ENCODE measurements around the gene CIART.

Gene CIART

GRCh38 chr1:150261367-150261766 lies 21.0 kb upstream of the CIART start:
- DNase-seq (ENCODE audit: low spot score) (no peak), FAIRE-seq (no peak)

- DNase-seq (ENCODE audit: low spot score) = no peak
- no peak for FAIRE-seq
Measured at GRCh38 chr1:150262388-150263320, 19.7 kb upstream of the CIART start.

GRCh38 chr1:150263549-150263948 lies 18.8 kb upstream of the CIART start:
- FAIRE-seq = no peak

GRCh38 chr1:150267896-150268295 lies 14.5 kb upstream of the CIART start:
- FAIRE-seq = no peak
- DNase-seq (ENCODE audit: low spot score) = no peak

More at GRCh38 chr1:150263549-150263948, 18.8 kb upstream of the CIART start:
- no peak for DNase-seq (ENCODE audit: low spot score)

- FAIRE-seq (no peak), DNase-seq (ENCODE audit: low spot score) (no peak)
Measured at GRCh38 chr1:150268340-150268704, 14.0 kb upstream of the CIART start.

- DNase-seq (ENCODE audit: low spot score) (peak; percentile 98), FAIRE-seq (peak; percentile 9)
Measured at GRCh38 chr1:150268705-150269403, 13.5 kb upstream of the CIART start, which contains the start of gene APH1A. APH1A (minus strand) TSS chr1:150269016; CDS start chr1:150268810, 206 bp downstream.

- no peak for DNase-seq (ENCODE audit: low spot score)
- no peak for FAIRE-seq
Measured at GRCh38 chr1:150269451-150269850, 12.9 kb upstream of the CIART start.

- no peak for DNase-seq (ENCODE audit: low spot score)
- no peak for FAIRE-seq
Measured at GRCh38 chr1:150271291-150271959, 10.9 kb upstream of the CIART start.

GRCh38 chr1:150273311-150273710 lies 9.0 kb upstream of the CIART start:
- no peak for DNase-seq (ENCODE audit: low spot score)
- FAIRE-seq = no peak

- FAIRE-seq (no peak), DNase-seq (ENCODE audit: low spot score) (no peak)
Measured at GRCh38 chr1:150280138-150280707, 2.1 kb upstream of the CIART start.

GRCh38 chr1:150281221-150281757 lies 1.1 kb upstream of the CIART start:
- peak; percentile 48 for DNase-seq (ENCODE audit: low spot score)
- FAIRE-seq = no peak

GRCh38 chr1:150282558-150282958 lies 204 bp downstream of the CIART start:
- FAIRE-seq (no peak), DNase-seq (ENCODE audit: low spot score) (no peak)

- DNase-seq (ENCODE audit: low spot score) (no peak), FAIRE-seq (no peak)
Measured at GRCh38 chr1:150283260-150283659, 906 bp downstream of the CIART start.

GRCh38 chr1:150288382-150288781 lies 6.0 kb downstream of the CIART start:
- DNase-seq (ENCODE audit: low spot score) (no peak), FAIRE-seq (no peak)

- no peak for FAIRE-seq
- DNase-seq (ENCODE audit: low spot score) = no peak
Measured at GRCh38 chr1:150288822-150289221, 6.5 kb downstream of the CIART start.

- DNase-seq (ENCODE audit: low spot score) (peak; percentile 87), FAIRE-seq (no peak)
Measured at GRCh38 chr1:150293433-150294253, 11.3 kb downstream of the CIART start, which contains the start of gene MRPS21. MRPS21 (plus strand) TSS chr1:150293861; CDS start chr1:150294367, 506 bp downstream.

- DNase-seq (ENCODE audit: low spot score) (no peak), FAIRE-seq (no peak)
Measured at GRCh38 chr1:150295476-150295875, 13.1 kb downstream of the CIART start.

GRCh38 chr1:150299716-150300115 lies 17.4 kb downstream of the CIART start:
- DNase-seq (ENCODE audit: low spot score) = no peak
- no peak for FAIRE-seq

- DNase-seq (ENCODE audit: low spot score) = no peak
Measured at GRCh38 chr1:150302338-150302737, 20.0 kb downstream of the CIART start.

GRCh38 chr1:150302902-150303301 lies 20.5 kb downstream of the CIART start:
- no peak for FAIRE-seq

More at GRCh38 chr1:150302338-150302737, 20.0 kb downstream of the CIART start:
- no peak for FAIRE-seq

More at GRCh38 chr1:150302902-150303301, 20.5 kb downstream of the CIART start:
- no peak for DNase-seq (ENCODE audit: low spot score)

All from urothelium cell line (cell line).